SK-N-SH (cell line): ENCODE data around the gene TICAM2. TPM values are rescaled to one million over a fixed set of nuclear protein-coding genes. Genes with fewer than 3 reads are reported as not detected.

Experiments
- CTCF ChIA-PET: fragments of 300-600, 350-600 bp; formaldehyde crosslinking; extraction: SDS; loops from one replicate; lab custom pipeline; 2021; lab: Yijun Ruan, JAX
- POLR2A ChIA-PET: fragments of 350-600 bp; sonication (Branson Sonifier 250); formaldehyde crosslinking; extraction: SDS; loops from one replicate; lab custom pipeline; 2020; ENCODE audit warnings: antibody characterized with exemption, inconsistent platforms; lab: Yijun Ruan, JAX
- DNase-seq: peaks from one replicate; pipeline ENCODE4 v3.0.0; 2012
- H2AFZ ChIP-seq: fragments of 200-600 bp; sonication (generic); 2 replicates; pipeline ENCODE4 v1.8.1; 2016; ENCODE audit warnings: antibody characterized with exemption, mild to moderate bottlenecking, low read depth
- H3F3A ChIP-seq: fragments of 200-600 bp; sonication (generic); replicated peaks from 2 replicates; pipeline ENCODE3; 2016; ENCODE audit warnings: antibody characterized with exemption, mild to moderate bottlenecking; ENCODE audit not compliant: insufficient read depth
- H3K27ac ChIP-seq, 2 experiments: fragments of 200-500 bp in 1 of 2; fragments of 200-600 bp in 1 of 2; sonication (Bioruptor generic) in 1 of 2; sonication (generic), shearing (Covaris generic) in 1 of 2; 2 replicates each; pipeline versions ENCODE4 v1.5.1 to v1.6.1; 2014 to 2016; ENCODE audit warnings: low read depth in 2 of 2, inconsistent platforms in 1 of 2, low read length in 1 of 2, mild to moderate bottlenecking in 1 of 2, mixed read lengths in 1 of 2
- H3K27me3 ChIP-seq: fragments of 200-600 bp; sonication (generic), shearing (Covaris generic); 2 replicates; pipeline ENCODE4 v1.6.1; 2016; ENCODE audit warnings: mixed run types; ENCODE audit not compliant: insufficient read depth
- H3K36me3 ChIP-seq, 2 experiments: fragments of 200-500 bp in 1 of 2; fragments of 200-600 bp in 1 of 2; sonication (Bioruptor generic) in 1 of 2; sonication (generic) in 1 of 2; replicated peaks in 1 of 2; 2 replicates each; pipeline versions ENCODE3 to v1.5.1; 2014 to 2016; ENCODE audit warnings: low read length in 1 of 2, mild to moderate bottlenecking in 1 of 2; ENCODE audit not compliant: insufficient read depth in 2 of 2, control insufficient read depth in 1 of 2
- H3K4me1 ChIP-seq, 2 experiments: fragments of 200-500 bp in 1 of 2; fragments of 200-600 bp in 1 of 2; sonication (Bioruptor generic) in 1 of 2; sonication (generic), shearing (Covaris generic) in 1 of 2; 2 replicates each; pipeline versions ENCODE4 v1.5.1 to v1.6.1; 2014 to 2016; ENCODE audit warnings: low read depth in 1 of 2, low read length in 1 of 2, mixed run types in 1 of 2; ENCODE audit not compliant: insufficient read depth in 2 of 2, control insufficient read depth in 1 of 2
- H3K4me2 ChIP-seq: fragments of 200-600 bp; sonication (generic), shearing (Covaris generic); 2 replicates; pipeline ENCODE4 v1.6.1; 2017; ENCODE audit warnings: mixed run types
- H3K4me3 ChIP-seq, 2 experiments: fragments of 200-500 bp in 1 of 2; fragments of 200-600 bp in 1 of 2; sonication (Bioruptor generic) in 1 of 2; sonication (generic), shearing (Covaris generic) in 1 of 2; 2 replicates each; pipeline versions ENCODE4 v1.5.1 to v1.8.1; 2014 to 2016; ENCODE audit warnings: low read depth in 2 of 2, inconsistent platforms in 1 of 2, low read length in 1 of 2, mild to moderate bottlenecking in 1 of 2, mixed read lengths in 1 of 2, moderate library complexity in 1 of 2
- H3K79me2 ChIP-seq: fragments of 200-600 bp; sonication (generic); 2 replicates; pipeline ENCODE4 v1.8.1; 2017; ENCODE audit warnings: mild to moderate bottlenecking; ENCODE audit not compliant: insufficient read depth
- H3K9ac ChIP-seq: fragments of 200-600 bp; sonication (generic); 2 replicates; pipeline ENCODE4 v1.6.1; 2017; ENCODE audit warnings: mixed run types
- H3K9me2 ChIP-seq: fragments of 200-600 bp; sonication (generic); 2 replicates; pipeline ENCODE4 v1.6.1; 2017; ENCODE audit warnings: mixed run types
- H3K9me3 ChIP-seq: fragments of 200-600 bp; sonication (generic); 2 replicates; pipeline ENCODE4 v1.6.1; 2017; ENCODE audit warnings: mixed run types, mild to moderate bottlenecking, moderate library complexity
- H4K20me1 ChIP-seq: fragments of 200-600 bp; sonication (generic); 2 replicates; pipeline ENCODE4 v1.6.1; 2017; ENCODE audit warnings: mild to moderate bottlenecking, mixed run types; ENCODE audit not compliant: insufficient read depth
- CHD2 ChIP-seq: fragments of 150-350 bp; IDR thresholded peaks from 2 replicates; pipeline ENCODE4 v1.6.1; 2018; ENCODE audit warnings: low read length; ENCODE audit not compliant: partially characterized antibody
- CTCF ChIP-seq: fragments of 200-600 bp; sonication (generic); IDR thresholded peaks from 2 replicates; pipeline ENCODE4 v1.6.1; 2017; ENCODE audit warnings: antibody characterized with exemption, mild to moderate bottlenecking, moderate library complexity
- ELF1 ChIP-seq: IDR thresholded peaks from 2 replicates; pipeline ENCODE4 v1.4.0; 2012
- EP300 ChIP-seq, 2 experiments: IDR thresholded peaks; 2 replicates each; pipeline versions ENCODE4 v1.4.0 to v1.6.1; 2012; ENCODE audit warnings: borderline replicate concordance in 1 of 2, low read depth in 1 of 2, low read length in 1 of 2
- FOSL2 ChIP-seq: IDR thresholded peaks from 2 replicates; pipeline ENCODE4 v1.4.0; 2012; ENCODE audit warnings: low read depth, mild to moderate bottlenecking, moderate library complexity, borderline replicate concordance
- FOXJ3 ChIP-seq: sonication (generic); formaldehyde crosslinking; IDR thresholded peaks from 2 replicates; pipeline ENCODE4 v1.5.1; 2020; ENCODE audit warnings: mild to moderate bottlenecking, missing genetic modification reagents
- GABPA ChIP-seq: IDR thresholded peaks from 2 replicates; pipeline ENCODE4 v1.4.0; 2012; ENCODE audit warnings: low read depth, mild to moderate bottlenecking
- IRF3 ChIP-seq: fragments of 150-350 bp; IDR thresholded peaks from 2 replicates; pipeline ENCODE4 v1.6.1; 2016; ENCODE audit warnings: mild to moderate bottlenecking, low read depth, low read length
- JUND ChIP-seq: IDR thresholded peaks from 2 replicates; pipeline ENCODE4 v1.4.0; 2012
- MAX ChIP-seq: IDR thresholded peaks from 2 replicates; pipeline ENCODE4 v1.4.0; 2012; ENCODE audit warnings: low read depth
- MXI1 ChIP-seq: IDR thresholded peaks from 2 replicates; pipeline ENCODE4 v1.6.1; 2012; ENCODE audit warnings: mild to moderate bottlenecking, low read depth, low read length, improper control_type of control experiment
- NFIC ChIP-seq: IDR thresholded peaks from 2 replicates; pipeline ENCODE4 v1.4.0; 2012; ENCODE audit warnings: borderline replicate concordance
- NRF1 ChIP-seq: IDR thresholded peaks from 2 replicates; pipeline ENCODE4 v1.6.1; 2012; ENCODE audit warnings: low read depth, mild to moderate bottlenecking, low read length
- RAD21 ChIP-seq: IDR thresholded peaks from 2 replicates; pipeline ENCODE4 v1.6.1; 2012; ENCODE audit warnings: mild to moderate bottlenecking, low read length
- RCOR1 ChIP-seq: fragments of 150-350 bp; IDR thresholded peaks from 2 replicates; pipeline ENCODE4 v1.6.1; 2017; ENCODE audit warnings: antibody characterized with exemption, low read length
- RFX5 ChIP-seq: IDR thresholded peaks from 2 replicates; pipeline ENCODE4 v1.6.1; 2012; ENCODE audit warnings: mild to moderate bottlenecking, improper control_type of control experiment, low read length
- SIN3A ChIP-seq: IDR thresholded peaks from 2 replicates; pipeline ENCODE4 v1.6.1; 2012; ENCODE audit warnings: low read depth, mild to moderate bottlenecking, low read length, moderate library complexity, borderline replicate concordance
- SMC3 ChIP-seq: IDR thresholded peaks from 2 replicates; pipeline ENCODE4 v1.6.1; 2012; ENCODE audit warnings: low read depth, low read length, improper control_type of control experiment
- TAF1 ChIP-seq: IDR thresholded peaks from 2 replicates; pipeline ENCODE4 v1.6.1; 2012; ENCODE audit warnings: low read depth, mild to moderate bottlenecking, low read length, moderate library complexity, borderline replicate concordance
- TCF12 ChIP-seq: IDR thresholded peaks from 2 replicates; pipeline ENCODE4 v1.4.0; 2012
- TEAD4 ChIP-seq: IDR thresholded peaks from 2 replicates; pipeline ENCODE4 v1.4.0; 2012; ENCODE audit warnings: mild to moderate bottlenecking, borderline replicate concordance; ENCODE audit not compliant: insufficient read depth
- WGBS: methylation state at CpG from one replicate; pipeline ENCODE4 v1.1.6; 2017; ENCODE audit warnings: low lambda C conversion rate; 5-methylcytosine and 5-hydroxymethylcytosine counted together
- polyA plus RNA-seq, 3 experiments: library from polyadenylated mRNA; depleted of rRNA; stranded (reverse); fragments of >200 nt; gene quantifications; 2 replicates each; pipeline ENCODE4 v1.2.3, GENCODE V29; 2012
- TF ChIP-seq, protein P1 (sequence below): IDR thresholded peaks from 2 replicates; pipeline ENCODE4 v1.4.0; 2012; ENCODE audit warnings: low read depth, borderline replicate concordance
- TF ChIP-seq, protein P2 (sequence below): fragments of 150-350 bp; IDR thresholded peaks from 2 replicates; pipeline ENCODE4 v1.6.1; 2017; ENCODE audit warnings: antibody characterized with exemption, low read length, low read depth, borderline replicate concordance

The TICAM2 gene
- polyA plus RNA-seq, 1 of the 3 experiments (the other 2 are of a cell fraction), result not detected

- Histone ChIP-seq H2AFZ (no peak overlapping the region), H3K79me2 (peaks cover 78% of the 10 kb centered on the region), H3K27me3 (no peaks in the 10 kb centered on the region), H3K36me3 (peaks cover 55 to 58% of the 10 kb centered on the region in 2 experiments), H3F3A (no peaks in the 10 kb centered on the region), H3K4me3 (peak overlapping the region; percentile 89 to 97), H3K9me2 (no peaks in the 10 kb centered on the region), H4K20me1 (peaks cover 70% of the 10 kb centered on the region), H3K9ac (peak overlapping the region; percentile 99), H3K4me1 (peaks cover 0 to 11% of the 10 kb centered on the region in 2 experiments; a peak in 2 of 4 replicates), H3K4me2 (peak overlapping the region; percentile 87), H3K9me3 (peaks cover 10% of the 10 kb centered on the region), H3K27ac (peak overlapping the region in 1 of 2 experiments; percentile 96; a peak in 1 of 4 replicates)
- no peak for TF ChIP-seq MAX
- TF ChIP-seq RCOR1, result no peak
- TF ChIP-seq NFIC, result no peak
- no peak for TF ChIP-seq RAD21
- no peak for TF ChIP-seq SMC3
- no peak for TF ChIP-seq EP300 (IDR thresholded peaks at IDR 0.05; ENCODE audit: borderline replicate concordance in 1 of 2, low read depth in 1 of 2, low read length in 1 of 2)
- TF ChIP-seq NRF1, result no peak
- TF ChIP-seq RFX5, result no peak
- TF ChIP-seq ELF1, result no peak
- TF ChIP-seq TEAD4, result no peak
- TF ChIP-seq CTCF, result no peak
- no peak for TF ChIP-seq GABPA
- TF ChIP-seq JUND, result no peak
- CTCF ChIA-PET, result interaction anchor here (1.0 kb wide), 1 partner anchor 18 kb away, joined by 3 read pairs; no protein-coding TSS in a partner anchor
- 43% methylated on average over 2 of the region's 2 CpGs for WGBS
- DNase-seq, result no peak
- POLR2A ChIA-PET, result no interaction called here
These were observed 60.7 kb downstream of the TICAM2 start for GRCh38 chr5:115541611-115542010.

DNA sequence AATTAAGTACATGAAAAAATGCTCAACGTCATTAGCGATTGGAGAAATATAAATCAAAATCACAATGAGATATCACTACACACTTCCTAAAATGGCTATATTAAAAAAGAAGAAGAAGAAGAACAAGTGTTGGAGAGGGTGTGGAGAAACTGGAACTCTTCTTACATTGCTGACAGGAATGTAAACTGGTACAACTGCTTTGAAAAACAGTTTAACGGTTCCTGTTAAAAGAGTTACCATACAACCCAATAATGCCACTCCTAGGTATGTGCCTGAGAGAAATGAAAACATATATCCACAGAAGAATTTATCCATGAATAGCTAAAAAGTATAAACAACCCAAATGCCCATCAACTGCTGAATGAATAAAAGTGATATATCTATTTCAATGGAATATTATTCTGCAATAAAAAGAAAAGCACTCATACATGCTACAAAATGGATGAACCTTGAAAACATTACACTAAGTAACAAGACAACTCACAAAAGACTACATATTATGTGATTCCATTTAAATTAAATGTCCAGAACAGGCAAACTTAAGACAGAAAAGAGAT lies 66.7 kb downstream of the TICAM2 start:
- ChIA-PET CTCF (interaction anchor here (1.1 kb wide), 1 partner anchor 14 kb away, joined by 3 read pairs; no protein-coding TSS in a partner anchor), POLR2A (no interaction called here)
- peaks cover 3 to 29% of the 10 kb centered on the region in 2 experiments; a peak in 3 of 4 replicates for H3K4me1 ChIP-seq
- TF ChIP-seq MXI1 (no peak), CHD2 (no peak), TEAD4 (no peak), IRF3 (no peak), SIN3A (no peak), ELF1 (no peak), TCF12 (no peak), RFX5 (no peak), FOXJ3 (CRISPR knock-in tag) (no peak), TAF1 (no peak), FOSL2 (no peak)
- TF ChIP-seq, protein P1, sequence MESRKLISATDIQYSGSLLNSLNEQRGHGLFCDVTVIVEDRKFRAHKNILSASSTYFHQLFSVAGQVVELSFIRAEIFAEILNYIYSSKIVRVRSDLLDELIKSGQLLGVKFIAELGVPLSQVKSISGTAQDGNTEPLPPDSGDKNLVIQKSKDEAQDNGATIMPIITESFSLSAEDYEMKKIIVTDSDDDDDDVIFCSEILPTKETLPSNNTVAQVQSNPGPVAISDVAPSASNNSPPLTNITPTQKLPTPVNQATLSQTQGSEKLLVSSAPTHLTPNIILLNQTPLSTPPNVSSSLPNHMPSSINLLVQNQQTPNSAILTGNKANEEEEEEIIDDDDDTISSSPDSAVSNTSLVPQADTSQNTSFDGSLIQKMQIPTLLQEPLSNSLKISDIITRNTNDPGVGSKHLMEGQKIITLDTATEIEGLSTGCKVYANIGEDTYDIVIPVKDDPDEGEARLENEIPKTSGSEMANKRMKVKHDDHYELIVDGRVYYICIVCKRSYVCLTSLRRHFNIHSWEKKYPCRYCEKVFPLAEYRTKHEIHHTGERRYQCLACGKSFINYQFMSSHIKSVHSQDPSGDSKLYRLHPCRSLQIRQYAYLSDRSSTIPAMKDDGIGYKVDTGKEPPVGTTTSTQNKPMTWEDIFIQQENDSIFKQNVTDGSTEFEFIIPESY, result no peak
- TF ChIP-seq, protein P2, sequence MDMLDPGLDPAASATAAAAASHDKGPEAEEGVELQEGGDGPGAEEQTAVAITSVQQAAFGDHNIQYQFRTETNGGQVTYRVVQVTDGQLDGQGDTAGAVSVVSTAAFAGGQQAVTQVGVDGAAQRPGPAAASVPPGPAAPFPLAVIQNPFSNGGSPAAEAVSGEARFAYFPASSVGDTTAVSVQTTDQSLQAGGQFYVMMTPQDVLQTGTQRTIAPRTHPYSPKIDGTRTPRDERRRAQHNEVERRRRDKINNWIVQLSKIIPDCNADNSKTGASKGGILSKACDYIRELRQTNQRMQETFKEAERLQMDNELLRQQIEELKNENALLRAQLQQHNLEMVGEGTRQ, result no peak

More for the DNA sequence above, 66.7 kb downstream of the TICAM2 start:
- H3K9me3 ChIP-seq, result no peaks in the 10 kb centered on the region
- H3K4me3 ChIP-seq, result no peak overlapping the region
- peaks cover 100% of the 10 kb centered on the region for H3K79me2 ChIP-seq
- H3K27me3 ChIP-seq, result no peaks in the 10 kb centered on the region
- H3F3A ChIP-seq, result peaks cover 25% of the 10 kb centered on the region
- H3K9me2 ChIP-seq, result no peaks in the 10 kb centered on the region
- WGBS, result 96% methylated on average over 3 of the region's 3 CpGs
- peaks cover 88% of the 10 kb centered on the region for H4K20me1 ChIP-seq
- no peak overlapping the region for H3K4me2 ChIP-seq
- peaks cover 64 to 83% of the 10 kb centered on the region in 2 experiments for H3K36me3 ChIP-seq
- H3K27ac ChIP-seq, result no peak overlapping the region
- DNase-seq, result no peak
- no peak overlapping the region for H2AFZ ChIP-seq
- no peak overlapping the region for H3K9ac ChIP-seq
